ENCODE data around the gene UBE3B.
A peak's percentile ranks its signal among the peaks of the same experiment; 100 is the strongest.

Gene UBE3B

GRCh38 chr12:109464642-109465351 is 12.6 kb upstream of the UBE3B start:
- no CpG with 5 or more reads among the region's 14 CpGs for WGBS (ENCODE audit: extremely low coverage, insufficient coverage, low lambda C conversion rate)
- H3K4me3 ChIP-seq (ENCODE audit: low read length) = no peak overlapping the region
- H3K9ac ChIP-seq (ENCODE audit: low read length) = no peak overlapping the region
- no peak overlapping the region for H4K5ac ChIP-seq (ENCODE audit: low read length)
- H2BK15ac ChIP-seq (replicated peaks; ENCODE audit: low read depth) = no peak overlapping the region
- no peak overlapping the region for H2AK5ac ChIP-seq (ENCODE audit: low read length)
- no peaks in the 10 kb centered on the region for H3K27me3 ChIP-seq (ENCODE audit: insufficient read depth, low read length, poor library complexity)
- H3K18ac ChIP-seq (ENCODE audit: low read length) = no peak overlapping the region
- peaks cover 23% of the 10 kb centered on the region for H3K4me1 ChIP-seq (ENCODE audit: control insufficient read depth, low read depth, low read length)
- no peak overlapping the region for H4K8ac ChIP-seq (ENCODE audit: low read depth, low read length)
- H2BK120ac ChIP-seq (ENCODE audit: low read depth, low read length) = no peak overlapping the region
- no peak overlapping the region for H3K4ac ChIP-seq (ENCODE audit: low read depth, low read length)
- H3K27ac ChIP-seq (ENCODE audit: low read depth, low read length) = no peak overlapping the region
- H3K36me3 ChIP-seq (ENCODE audit: control insufficient read depth, insufficient read depth, low read length) = peaks cover 6% of the 10 kb centered on the region
- H3K23ac ChIP-seq (ENCODE audit: low read length) = no peak overlapping the region
- H3K79me1 ChIP-seq (ENCODE audit: low read length) = peaks cover 59% of the 10 kb centered on the region
- no peak overlapping the region for H2BK5ac ChIP-seq (ENCODE audit: low read length)
- no peak overlapping the region for H3K56ac ChIP-seq (ENCODE audit: low read length)
- H3K4me2 ChIP-seq (ENCODE audit: low read length) = no peak overlapping the region
- no peak for DNase-seq
- H3K79me2 ChIP-seq (ENCODE audit: control insufficient read depth, insufficient read depth, low read length) = peaks cover 75% of the 10 kb centered on the region

GRCh38 chr12:109466305-109466704 is 11.1 kb upstream of the UBE3B start:
- peaks cover 77% of the 10 kb centered on the region for H3K79me2 ChIP-seq (ENCODE audit: control insufficient read depth, insufficient read depth, low read length)
- H2BK5ac ChIP-seq (ENCODE audit: low read length) = no peak overlapping the region
- no peak overlapping the region for H3K56ac ChIP-seq (ENCODE audit: low read length)
- H4K8ac ChIP-seq (ENCODE audit: low read depth, low read length) = no peak overlapping the region
- no peak overlapping the region for H3K4me2 ChIP-seq (ENCODE audit: low read length)
- H2AK5ac ChIP-seq (ENCODE audit: low read length) = no peak overlapping the region
- H4K5ac ChIP-seq (ENCODE audit: low read length) = no peak overlapping the region
- no peak overlapping the region for H3K4me3 ChIP-seq (ENCODE audit: low read length)
- no peaks in the 10 kb centered on the region for H3K27me3 ChIP-seq (ENCODE audit: insufficient read depth, low read length, poor library complexity)
- peaks cover 23% of the 10 kb centered on the region for H3K4me1 ChIP-seq (ENCODE audit: control insufficient read depth, low read depth, low read length)
- H2BK120ac ChIP-seq (ENCODE audit: low read depth, low read length) = no peak overlapping the region
- no peak overlapping the region for H3K18ac ChIP-seq (ENCODE audit: low read length)
- H3K4ac ChIP-seq (ENCODE audit: low read depth, low read length) = no peak overlapping the region
- WGBS (ENCODE audit: extremely low coverage, insufficient coverage, low lambda C conversion rate) = no CpG with 5 or more reads among the region's 2 CpGs
- H3K9ac ChIP-seq (ENCODE audit: low read length) = no peak overlapping the region
- no peak overlapping the region for H3K23ac ChIP-seq (ENCODE audit: low read length)
- no peak overlapping the region for H3K27ac ChIP-seq (ENCODE audit: low read depth, low read length)
- peaks cover 6% of the 10 kb centered on the region for H3K36me3 ChIP-seq (ENCODE audit: control insufficient read depth, insufficient read depth, low read length)
- no peak for DNase-seq
- H3K79me1 ChIP-seq (ENCODE audit: low read length) = peaks cover 53% of the 10 kb centered on the region
- no peak overlapping the region for H2BK15ac ChIP-seq (replicated peaks; ENCODE audit: low read depth)

- Histone ChIP-seq H3K4me1 (ENCODE audit: control insufficient read depth, low read depth, low read length) (peaks cover 18% of the 10 kb centered on the region), H2BK15ac (replicated peaks; ENCODE audit: low read depth) (no peak overlapping the region), H2AK5ac (ENCODE audit: low read length) (no peak overlapping the region), H2BK5ac (ENCODE audit: low read length) (no peak overlapping the region), H3K79me1 (ENCODE audit: low read length) (peaks cover 48% of the 10 kb centered on the region), H3K56ac (ENCODE audit: low read length) (no peak overlapping the region), H3K4me3 (ENCODE audit: low read length) (no peak overlapping the region), H3K18ac (ENCODE audit: low read length) (no peak overlapping the region), H3K36me3 (ENCODE audit: control insufficient read depth, insufficient read depth, low read length) (peaks cover 6% of the 10 kb centered on the region), H3K9ac (ENCODE audit: low read length) (no peak overlapping the region), H4K5ac (ENCODE audit: low read length) (no peak overlapping the region), H3K23ac (ENCODE audit: low read length) (no peak overlapping the region), H3K4me2 (ENCODE audit: low read length) (no peak overlapping the region), H3K27me3 (ENCODE audit: insufficient read depth, low read length, poor library complexity) (no peaks in the 10 kb centered on the region), H2BK120ac (ENCODE audit: low read depth, low read length) (no peak overlapping the region), H4K8ac (ENCODE audit: low read depth, low read length) (no peak overlapping the region), H3K79me2 (ENCODE audit: control insufficient read depth, insufficient read depth, low read length) (peaks cover 75% of the 10 kb centered on the region), H3K27ac (ENCODE audit: low read depth, low read length) (no peak overlapping the region), H3K4ac (ENCODE audit: low read depth, low read length) (no peak overlapping the region)
- no peak for DNase-seq
- no CpG with 5 or more reads among the region's 3 CpGs for WGBS (ENCODE audit: extremely low coverage, insufficient coverage, low lambda C conversion rate)
These were observed 10.6 kb upstream of the UBE3B start for GRCh38 chr12:109466821-109467220.

GRCh38 chr12:109467978-109468676 is 9.3 kb upstream of the UBE3B start:
- H2BK5ac ChIP-seq (ENCODE audit: low read length) = no peak overlapping the region
- H4K8ac ChIP-seq (ENCODE audit: low read depth, low read length) = no peak overlapping the region
- no peak overlapping the region for H3K4ac ChIP-seq (ENCODE audit: low read depth, low read length)
- H3K4me1 ChIP-seq (ENCODE audit: control insufficient read depth, low read depth, low read length) = peaks cover 12% of the 10 kb centered on the region
- H2AK5ac ChIP-seq (ENCODE audit: low read length) = no peak overlapping the region
- no peak overlapping the region for H3K4me2 ChIP-seq (ENCODE audit: low read length)
- H3K27me3 ChIP-seq (ENCODE audit: insufficient read depth, low read length, poor library complexity) = no peaks in the 10 kb centered on the region
- H3K36me3 ChIP-seq (ENCODE audit: control insufficient read depth, insufficient read depth, low read length) = peaks cover 6% of the 10 kb centered on the region
- no peak overlapping the region for H3K4me3 ChIP-seq (ENCODE audit: low read length)
- peaks cover 51% of the 10 kb centered on the region for H3K79me1 ChIP-seq (ENCODE audit: low read length)
- H2BK120ac ChIP-seq (ENCODE audit: low read depth, low read length) = no peak overlapping the region
- H3K56ac ChIP-seq (ENCODE audit: low read length) = peak overlapping the region; percentile 35
- no CpG with 5 or more reads among the region's 8 CpGs for WGBS (ENCODE audit: extremely low coverage, insufficient coverage, low lambda C conversion rate)
- no peak overlapping the region for H4K5ac ChIP-seq (ENCODE audit: low read length)
- H3K23ac ChIP-seq (ENCODE audit: low read length) = no peak overlapping the region
- no peak overlapping the region for H3K18ac ChIP-seq (ENCODE audit: low read length)
- DNase-seq = peak; percentile 26
- no peak overlapping the region for H3K27ac ChIP-seq (ENCODE audit: low read depth, low read length)
- H3K79me2 ChIP-seq (ENCODE audit: control insufficient read depth, insufficient read depth, low read length) = peaks cover 76% of the 10 kb centered on the region
- H2BK15ac ChIP-seq (replicated peaks; ENCODE audit: low read depth) = no peak overlapping the region
- H3K9ac ChIP-seq (ENCODE audit: low read length) = no peak overlapping the region

- Histone ChIP-seq H2BK5ac (ENCODE audit: low read length) (no peak overlapping the region), H3K18ac (ENCODE audit: low read length) (no peak overlapping the region)
These were observed 7.9 kb upstream of the UBE3B start for GRCh38 chr12:109469517-109469916.

More at GRCh38 chr12:109469517-109469916, 7.9 kb upstream of the UBE3B start:
- Histone ChIP-seq H2BK15ac (replicated peaks; ENCODE audit: low read depth) (no peak overlapping the region), H3K4me3 (ENCODE audit: low read length) (no peak overlapping the region), H3K4ac (ENCODE audit: low read depth, low read length) (no peak overlapping the region), H3K9ac (ENCODE audit: low read length) (no peak overlapping the region), H3K27me3 (ENCODE audit: insufficient read depth, low read length, poor library complexity) (no peaks in the 10 kb centered on the region), H4K5ac (ENCODE audit: low read length) (no peak overlapping the region), H3K56ac (ENCODE audit: low read length) (no peak overlapping the region), H3K27ac (ENCODE audit: low read depth, low read length) (no peak overlapping the region), H3K79me1 (ENCODE audit: low read length) (peaks cover 53% of the 10 kb centered on the region), H4K8ac (ENCODE audit: low read depth, low read length) (no peak overlapping the region), H3K23ac (ENCODE audit: low read length) (no peak overlapping the region), H3K4me1 (ENCODE audit: control insufficient read depth, low read depth, low read length) (peaks cover 2% of the 10 kb centered on the region), H3K4me2 (ENCODE audit: low read length) (no peak overlapping the region), H3K36me3 (ENCODE audit: control insufficient read depth, insufficient read depth, low read length) (peaks cover 6% of the 10 kb centered on the region), H2AK5ac (ENCODE audit: low read length) (no peak overlapping the region), H2BK120ac (ENCODE audit: low read depth, low read length) (no peak overlapping the region), H3K79me2 (ENCODE audit: control insufficient read depth, insufficient read depth, low read length) (peaks cover 86% of the 10 kb centered on the region)
- no CpG with 5 or more reads among the region's 10 CpGs for WGBS (ENCODE audit: extremely low coverage, insufficient coverage, low lambda C conversion rate)
- no peak for DNase-seq
